Neural cell (in vitro differentiated cells): ENCODE data around the gene C1QTNF7.

Experiments used
- CTCF ChIP-seq: fragments of 450-650 bp; IDR thresholded peaks from 2 replicates; pipeline ENCODE4 v1.5.1; 2014; ENCODE audit warnings: antibody characterized with exemption, mild to moderate bottlenecking, moderate library complexity; ENCODE audit not compliant: poor library complexity, severe bottlenecking
- POLR2AphosphoS5 ChIP-seq: IDR thresholded peaks from 2 replicates; pipeline ENCODE4 v1.6.1; 2012
- REST ChIP-seq: IDR thresholded peaks from 2 replicates; pipeline ENCODE4 v1.6.1; 2012; ENCODE audit warnings: borderline replicate concordance
- TAF1 ChIP-seq: IDR thresholded peaks from 2 replicates; pipeline ENCODE4 v1.6.1; 2012; ENCODE audit warnings: low read depth

GRCh38 chr4:15478724-15479088, 50.9 kb downstream of the C1QTNF7 start:
- TF ChIP-seq TAF1: no peak
- TF ChIP-seq CTCF: no peak
- TF ChIP-seq REST: no peak
- TF ChIP-seq POLR2AphosphoS5: no peak
